Adrenal gland (tissue), 5 donors: ENCODE measurements around the gene OR14A16.

Source experiments
- POLR2A ChIP-seq, 2 donors: fragments of 450-650 bp; IDR thresholded peaks; one replicate each; pipeline ENCODE4 v1.6.1; 2017; ENCODE audit warnings: antibody characterized with exemption in 2 of 2, mild to moderate bottlenecking in 2 of 2, moderate library complexity in 1 of 2
- TF ChIP-seq, protein P1 (sequence below), 6 experiments: fragments of 450-650 bp in 4 of 6; fragments of 200-600 bp in 2 of 6; sonication (generic) in 1 of 6; IDR thresholded peaks; 1 replicate in 5 of 6; 2 replicates in 1 of 6; pipeline versions ENCODE4 v1.5.1 to v1.8.0; 2016 to 2021; ENCODE audit warnings: antibody characterized with exemption in 6 of 6, mild to moderate bottlenecking in 2 of 6, moderate library complexity in 1 of 6
- donor health status: DM: no; HTN: no; CAD: no.

DNA sequence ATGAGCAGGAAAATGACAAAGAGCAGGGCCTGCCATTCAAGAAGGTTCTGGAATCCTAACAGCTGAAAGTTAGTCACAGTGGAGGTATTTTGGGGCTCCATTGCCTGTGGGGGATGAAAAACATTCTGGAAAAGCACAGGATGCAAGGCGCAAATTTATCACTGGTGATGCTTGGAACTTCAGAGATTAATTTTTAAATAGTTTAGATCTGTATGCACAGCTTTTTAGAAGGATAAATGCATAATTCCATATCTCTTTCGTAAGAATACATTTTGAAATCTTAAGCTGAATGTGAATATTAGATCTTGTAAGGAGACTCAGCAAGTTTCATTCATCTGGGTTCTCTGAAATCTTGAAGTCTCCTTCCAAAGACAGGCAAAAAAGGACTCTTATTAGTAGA lies 17.9 kb upstream of the OR14A16 start, which contains the start of gene OR11L1:
- TF ChIP-seq, protein P1, sequence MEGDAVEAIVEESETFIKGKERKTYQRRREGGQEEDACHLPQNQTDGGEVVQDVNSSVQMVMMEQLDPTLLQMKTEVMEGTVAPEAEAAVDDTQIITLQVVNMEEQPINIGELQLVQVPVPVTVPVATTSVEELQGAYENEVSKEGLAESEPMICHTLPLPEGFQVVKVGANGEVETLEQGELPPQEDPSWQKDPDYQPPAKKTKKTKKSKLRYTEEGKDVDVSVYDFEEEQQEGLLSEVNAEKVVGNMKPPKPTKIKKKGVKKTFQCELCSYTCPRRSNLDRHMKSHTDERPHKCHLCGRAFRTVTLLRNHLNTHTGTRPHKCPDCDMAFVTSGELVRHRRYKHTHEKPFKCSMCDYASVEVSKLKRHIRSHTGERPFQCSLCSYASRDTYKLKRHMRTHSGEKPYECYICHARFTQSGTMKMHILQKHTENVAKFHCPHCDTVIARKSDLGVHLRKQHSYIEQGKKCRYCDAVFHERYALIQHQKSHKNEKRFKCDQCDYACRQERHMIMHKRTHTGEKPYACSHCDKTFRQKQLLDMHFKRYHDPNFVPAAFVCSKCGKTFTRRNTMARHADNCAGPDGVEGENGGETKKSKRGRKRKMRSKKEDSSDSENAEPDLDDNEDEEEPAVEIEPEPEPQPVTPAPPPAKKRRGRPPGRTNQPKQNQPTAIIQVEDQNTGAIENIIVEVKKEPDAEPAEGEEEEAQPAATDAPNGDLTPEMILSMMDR (IDR thresholded peaks at IDR 0.05), result no peak
- no peak for TF ChIP-seq POLR2A (IDR thresholded peaks at IDR 0.05)
